K562 (cell line): ENCODE data around the gene PIK3C2G. TPM values are rescaled to one million over a fixed set of nuclear protein-coding genes. Genes with fewer than 3 reads are reported as not detected.

Experiments used
- ATAC-seq: fragments of 200-7000 bp; cut with Tn5 transposase; 3 replicates; pipeline ENCODE4 v1.9.1; 2020; ENCODE audit warnings: moderate library complexity
- BruUV-seq: library from RNA; stranded (reverse); fragments of 400-500 nt; replicated peaks from 2 replicates; lab custom pipeline; 2021; lab: Mats Ljungman, UMichigan
- CTCF ChIA-PET: fragments of 300-600 bp; formaldehyde crosslinking; extraction: SDS; loops from one replicate; lab custom pipeline; 2021; ENCODE audit warnings: low intra/inter-chr PET ratio; lab: Yijun Ruan, JAX
- POLR2A ChIA-PET: fragments of 300-600, 350-650 bp; sonication (Branson Sonifier 250); formaldehyde crosslinking; extraction: SDS; loops from one replicate; lab custom pipeline; 2021; ENCODE audit warnings: antibody characterized with exemption, inconsistent platforms; lab: Yijun Ruan, JAX
- DNase-seq, 4 experiments: peaks; one replicate each; pipeline versions ENCODE4 v3.0.0 to v3.0.0-alpha.2; 2011 to 2018; ENCODE audit warnings: low spot score in 3 of 4, mixed read lengths in 3 of 4; ENCODE audit errors: extremely low read depth in 1 of 4
- FAIRE-seq: peaks from 2 replicates; lab custom pipeline; 2011; peaks lifted over from hg19 to GRCh38; lab: Jason Lieb, UNC
- H2AFZ ChIP-seq: 2 replicates; pipeline ENCODE4 v1.6.0; 2011; ENCODE audit warnings: low read depth, low read length, control low read depth, inconsistent platforms
- H3K27ac ChIP-seq: fragments of 200-600 bp; 3 replicates; pipeline ENCODE4 v1.8.0; 2011; ENCODE audit warnings: low read depth, mild to moderate bottlenecking, control low read depth, inconsistent platforms, low read length, moderate library complexity, mixed read lengths; ENCODE audit errors: extremely low read depth
- H3K27me3 ChIP-seq, 2 experiments: fragments of 300-600 bp in 1 of 2; 2 replicates in 1 of 2; 3 replicates in 1 of 2; pipeline versions ENCODE4 v1.6.0 to v1.8.0; 2011; ENCODE audit warnings: inconsistent platforms in 2 of 2, low read length in 2 of 2, mild to moderate bottlenecking in 1 of 2, mixed read lengths in 1 of 2, moderate library complexity in 1 of 2; ENCODE audit not compliant: control insufficient read depth in 2 of 2, insufficient read depth in 2 of 2
- H3K36me3 ChIP-seq: fragments of 300-600 bp; 3 replicates; pipeline ENCODE4 v1.8.0; 2011; ENCODE audit warnings: mild to moderate bottlenecking, low read length, inconsistent platforms; ENCODE audit not compliant: control insufficient read depth, insufficient read depth
- H3K4me1 ChIP-seq, 2 experiments: fragments of 200-600 bp in 1 of 2; replicated peaks in 1 of 2; 2 replicates in 1 of 2; 3 replicates in 1 of 2; pipeline versions ENCODE4 v1.5.1 to v1.8.0; 2011; ENCODE audit warnings: inconsistent platforms in 2 of 2, low read length in 2 of 2, mild to moderate bottlenecking in 1 of 2, mixed read lengths in 1 of 2, moderate library complexity in 1 of 2; ENCODE audit not compliant: control insufficient read depth in 2 of 2, insufficient read depth in 2 of 2
- H3K4me2 ChIP-seq: 2 replicates; pipeline ENCODE4 v1.6.1; 2011; ENCODE audit warnings: low read length, control low read depth, inconsistent platforms, mixed read lengths; ENCODE audit not compliant: insufficient read depth
- H3K4me3 ChIP-seq: fragments of 200-600 bp; sonication (generic), shearing (Covaris generic); 2 replicates; pipeline ENCODE4 v1.5.1; 2016; ENCODE audit warnings: control low read depth, inconsistent platforms
- H3K79me2 ChIP-seq: fragments of 200-600 bp; 3 replicates; pipeline ENCODE4 v1.8.0; 2011; ENCODE audit warnings: low read length, inconsistent platforms; ENCODE audit not compliant: control insufficient read depth, insufficient read depth
- H3K9ac ChIP-seq, 2 experiments: 2 replicates each; pipeline versions ENCODE4 v1.6.0 to v1.6.1; 2011; ENCODE audit warnings: low read depth in 2 of 2, low read length in 2 of 2, control low read depth in 1 of 2, inconsistent platforms in 1 of 2, mild to moderate bottlenecking in 1 of 2, mixed read lengths in 1 of 2; ENCODE audit not compliant: insufficient read depth in 1 of 2
- H3K9me1 ChIP-seq: one replicate; pipeline ENCODE4 v1.6.0; 2011; ENCODE audit warnings: inconsistent platforms, mild to moderate bottlenecking, low read length, moderate library complexity; ENCODE audit not compliant: control insufficient read depth, insufficient read depth
- H3K9me3 ChIP-seq: replicated peaks from 2 replicates; pipeline ENCODE4 v1.5.1; 2011; ENCODE audit warnings: low read depth, low read length, inconsistent platforms; ENCODE audit not compliant: control insufficient read depth, insufficient read depth
- H4K20me1 ChIP-seq: replicated peaks from 2 replicates; pipeline ENCODE4 v1.6.1; 2011; ENCODE audit warnings: low read length, inconsistent platforms, mixed read lengths; ENCODE audit not compliant: control insufficient read depth, insufficient read depth
- BDP1 ChIP-seq: IDR thresholded peaks from 3 replicates; pipeline ENCODE4 v1.6.1; 2011; ENCODE audit not compliant: insufficient read length, insufficient read depth
- CEBPG ChIP-seq, 3 experiments: fragments of 200-800 bp in 1 of 3; sonication (Bioruptor generic) in 1 of 3; sonication (generic) in 1 of 3; formaldehyde crosslinking in 1 of 3; IDR thresholded peaks in 2 of 3; conservative IDR thresholded peaks in 1 of 3; 2 replicates each; pipeline versions ENCODE4 v1.6.1 to v1.8.0; 2016 to 2022; ENCODE audit warnings: missing compliant biosample characterization in 2 of 3, missing genetic modification characterization in 2 of 3, mild to moderate bottlenecking in 1 of 3, missing genetic modification reagents in 1 of 3
- CREM ChIP-seq: IDR thresholded peaks from 2 replicates; pipeline ENCODE4 v1.6.1; 2014; ENCODE audit warnings: antibody characterized with exemption, low read depth
- GATA2 ChIP-seq: sonication (generic); formaldehyde crosslinking; IDR thresholded peaks from 2 replicates; pipeline ENCODE4 v1.4.0; 2020; ENCODE audit warnings: mild to moderate bottlenecking, missing genetic modification reagents
- L3MBTL2 ChIP-seq: fragments of 450-650 bp; IDR thresholded peaks from 2 replicates; pipeline ENCODE4 v1.6.1; 2016; ENCODE audit warnings: mild to moderate bottlenecking, moderate library complexity
- MCM3 ChIP-seq: fragments of 450-650 bp; IDR thresholded peaks from 2 replicates; pipeline ENCODE4 v1.6.1; 2016
- MYNN ChIP-seq, 2 experiments: sonication (generic); formaldehyde crosslinking in 1 of 2; IDR thresholded peaks; 2 replicates each; pipeline versions ENCODE4 v1.5.0 to v1.6.1; 2016 to 2020; ENCODE audit warnings: antibody characterized with exemption in 1 of 2, missing genetic modification reagents in 1 of 2
- NFYB ChIP-seq: IDR thresholded peaks from 2 replicates; pipeline ENCODE4 v1.6.1; 2011; ENCODE audit warnings: mild to moderate bottlenecking, moderate library complexity; ENCODE audit not compliant: insufficient read length; ENCODE audit errors: extremely low read depth
- POLR2G ChIP-seq: fragments of 200-400 bp; formaldehyde crosslinking; IDR thresholded peaks from 2 replicates; pipeline ENCODE4 v1.6.1; 2017; ENCODE audit warnings: low read depth, mild to moderate bottlenecking, antibody characterized with exemption, low read length, moderate library complexity
- SMARCB1 ChIP-seq: IDR thresholded peaks from 2 replicates; pipeline ENCODE4 v1.6.1; 2011; ENCODE audit warnings: improper control_type of control experiment, low read depth; ENCODE audit not compliant: insufficient read length
- ZNF282 ChIP-seq: sonication (generic); formaldehyde crosslinking; IDR thresholded peaks from 2 replicates; pipeline ENCODE4 v1.8.1; 2023; ENCODE audit warnings: missing genetic modification reagents
- in situ Hi-C: fragments of 300-500 bp; cut with MboI; formaldehyde crosslinking; loops from 4 replicates; pipeline ENCODE4 v1.15.0; 2018; ENCODE audit warnings: inconsistent platforms, mixed read lengths
- intact Hi-C: fragments of 100-400 bp; cut with micrococcal nuclease; formaldehyde crosslinking; loops from 2 replicates; pipeline ENCODE4 v1.14.2; 2022
- polyA plus RNA-seq, 8 experiments: library from polyadenylated mRNA; depleted of rRNA in 4 of 8; stranded (reverse) in 5 of 8; unstranded in 3 of 8; fragments of >200 nt; fragmentation: Nextera tagmentation in 2 of 8; fragmentation: Illumina TruSeq in 1 of 8; extraction: Ambion mirVana in 2 of 8; extraction: Trizol in 1 of 8; gene quantifications; 2 replicates each; pipeline versions ENCODE4 v1.2.1 to v1.2.3, GENCODE V29; 2011 to 2014; ENCODE audit warnings: inconsistent platforms in 1 of 8, missing spikeins in 1 of 8
- total RNA-seq, 7 experiments: library from RNA; depleted of rRNA in 6 of 7; stranded (reverse); fragments of >200 nt in 6 of 7; fragmentation: Illumina TruSeq in 2 of 7; extraction: Trizol in 2 of 7; gene quantifications; 2 replicates each; pipeline versions ENCODE4 v1.2.1 to v1.2.3, GENCODE V29; 2011 to 2021; ENCODE audit warnings: low replicate concordance in 1 of 7
- TF ChIP-seq, protein P1 (sequence below): sonication (generic); formaldehyde crosslinking; IDR thresholded peaks from 2 replicates; pipeline ENCODE4 v1.8.1; 2023; ENCODE audit warnings: mild to moderate bottlenecking, missing genetic modification reagents
- TF ChIP-seq, protein P2 (sequence below): sonication (generic); formaldehyde crosslinking; IDR thresholded peaks from 2 replicates; pipeline ENCODE4 v1.8.1; 2023; ENCODE audit warnings: mild to moderate bottlenecking, missing genetic modification reagents
- TF ChIP-seq, protein P3 (sequence below): fragments of 150-350 bp; IDR thresholded peaks from 2 replicates; pipeline ENCODE4 v1.6.1; 2014; ENCODE audit warnings: low read depth, mild to moderate bottlenecking, low read length, borderline replicate concordance

PIK3C2G gene
- total and polyA plus RNA-seq, 9 of the 15 experiments (the other 6 are each of a cell fraction or from before 2014, with no cell fraction given) = not detected

DNA sequence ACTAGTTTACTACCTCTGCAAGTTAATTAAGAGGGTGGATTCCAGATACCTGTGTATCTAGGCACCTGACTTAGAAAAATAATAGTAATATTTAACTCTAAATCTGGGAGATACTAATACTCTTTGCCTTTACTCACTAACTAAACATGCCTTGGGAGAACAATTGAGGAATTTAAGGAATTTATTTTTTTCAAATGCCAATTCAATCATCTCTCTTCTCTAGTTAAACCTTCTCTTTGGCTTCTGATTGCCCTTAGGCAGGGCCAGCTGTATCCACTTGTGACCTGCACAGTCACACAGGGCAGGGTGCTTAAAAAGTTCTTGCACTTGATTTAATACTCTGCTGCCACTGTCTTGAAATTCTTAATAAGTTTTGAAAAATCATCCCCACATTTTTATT is 334.1 kb downstream of the PIK3C2G start:
- ATAC-seq (no peak), FAIRE-seq (no peak), DNase-seq (no peak)
- BruUV-seq = no TSS peak
- H3K79me2 ChIP-seq = no peaks in the 10 kb centered on the region
- no peak overlapping the region for H3K4me2 ChIP-seq
- no peaks in the 10 kb centered on the region for H4K20me1 ChIP-seq
- H3K4me3 ChIP-seq = no peak overlapping the region
- ChIA-PET POLR2A (no interaction called here), CTCF (no interaction called here)
- no peaks in the 10 kb centered on the region for H3K9me3 ChIP-seq
- no peak overlapping the region for H2AFZ ChIP-seq
- no peaks in the 10 kb centered on the region for H3K4me1 ChIP-seq
- intact Hi-C loops = no loop called here
- no peak overlapping the region for H3K9ac ChIP-seq
- in situ Hi-C loops = no loop called here
- H3K36me3 ChIP-seq = no peaks in the 10 kb centered on the region
- no peaks in the 10 kb centered on the region for H3K9me1 ChIP-seq
- no peaks in the 10 kb centered on the region for H3K27me3 ChIP-seq
- H3K27ac ChIP-seq = no peak overlapping the region
- TF ChIP-seq ZNF282 (CRISPR knock-in tag) = no peak
- TF ChIP-seq CREM = no peak
- no peak for TF ChIP-seq BDP1
- no peak for TF ChIP-seq GATA2
- TF ChIP-seq SMARCB1 = no peak
- TF ChIP-seq, protein P1, sequence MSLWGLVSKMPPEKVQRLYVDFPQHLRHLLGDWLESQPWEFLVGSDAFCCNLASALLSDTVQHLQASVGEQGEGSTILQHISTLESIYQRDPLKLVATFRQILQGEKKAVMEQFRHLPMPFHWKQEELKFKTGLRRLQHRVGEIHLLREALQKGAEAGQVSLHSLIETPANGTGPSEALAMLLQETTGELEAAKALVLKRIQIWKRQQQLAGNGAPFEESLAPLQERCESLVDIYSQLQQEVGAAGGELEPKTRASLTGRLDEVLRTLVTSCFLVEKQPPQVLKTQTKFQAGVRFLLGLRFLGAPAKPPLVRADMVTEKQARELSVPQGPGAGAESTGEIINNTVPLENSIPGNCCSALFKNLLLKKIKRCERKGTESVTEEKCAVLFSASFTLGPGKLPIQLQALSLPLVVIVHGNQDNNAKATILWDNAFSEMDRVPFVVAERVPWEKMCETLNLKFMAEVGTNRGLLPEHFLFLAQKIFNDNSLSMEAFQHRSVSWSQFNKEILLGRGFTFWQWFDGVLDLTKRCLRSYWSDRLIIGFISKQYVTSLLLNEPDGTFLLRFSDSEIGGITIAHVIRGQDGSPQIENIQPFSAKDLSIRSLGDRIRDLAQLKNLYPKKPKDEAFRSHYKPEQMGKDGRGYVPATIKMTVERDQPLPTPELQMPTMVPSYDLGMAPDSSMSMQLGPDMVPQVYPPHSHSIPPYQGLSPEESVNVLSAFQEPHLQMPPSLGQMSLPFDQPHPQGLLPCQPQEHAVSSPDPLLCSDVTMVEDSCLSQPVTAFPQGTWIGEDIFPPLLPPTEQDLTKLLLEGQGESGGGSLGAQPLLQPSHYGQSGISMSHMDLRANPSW = no peak
- TF ChIP-seq CEBPG (CRISPR knock-in tag; IDR thresholded peaks at IDR 0.05) = no peak
- TF ChIP-seq CEBPG (tag; conservative IDR thresholded peaks at IDR 0.05 in 1 of 2, IDR thresholded peaks at IDR 0.05 in 1 of 2) = no peak
- TF ChIP-seq MCM3 = no peak
- TF ChIP-seq, protein P2, sequence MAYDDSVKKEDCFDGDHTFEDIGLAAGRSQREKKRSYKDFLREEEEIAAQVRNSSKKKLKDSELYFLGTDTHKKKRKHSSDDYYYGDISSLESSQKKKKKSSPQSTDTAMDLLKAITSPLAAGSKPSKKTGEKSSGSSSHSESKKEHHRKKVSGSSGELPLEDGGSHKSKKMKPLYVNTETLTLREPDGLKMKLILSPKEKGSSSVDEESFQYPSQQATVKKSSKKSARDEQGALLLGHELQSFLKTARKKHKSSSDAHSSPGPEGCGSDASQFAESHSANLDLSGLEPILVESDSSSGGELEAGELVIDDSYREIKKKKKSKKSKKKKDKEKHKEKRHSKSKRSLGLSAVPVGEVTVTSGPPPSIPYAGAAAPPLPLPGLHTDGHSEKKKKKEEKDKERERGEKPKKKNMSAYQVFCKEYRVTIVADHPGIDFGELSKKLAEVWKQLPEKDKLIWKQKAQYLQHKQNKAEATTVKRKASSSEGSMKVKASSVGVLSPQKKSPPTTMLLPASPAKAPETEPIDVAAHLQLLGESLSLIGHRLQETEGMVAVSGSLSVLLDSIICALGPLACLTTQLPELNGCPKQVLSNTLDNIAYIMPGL (CRISPR knock-in tag) = no peak
- TF ChIP-seq MYNN (IDR thresholded peaks at IDR 0.05) = no peak
- no peak for TF ChIP-seq MYNN (CRISPR knock-in tag; IDR thresholded peaks at IDR 0.05)
- TF ChIP-seq, protein P3, sequence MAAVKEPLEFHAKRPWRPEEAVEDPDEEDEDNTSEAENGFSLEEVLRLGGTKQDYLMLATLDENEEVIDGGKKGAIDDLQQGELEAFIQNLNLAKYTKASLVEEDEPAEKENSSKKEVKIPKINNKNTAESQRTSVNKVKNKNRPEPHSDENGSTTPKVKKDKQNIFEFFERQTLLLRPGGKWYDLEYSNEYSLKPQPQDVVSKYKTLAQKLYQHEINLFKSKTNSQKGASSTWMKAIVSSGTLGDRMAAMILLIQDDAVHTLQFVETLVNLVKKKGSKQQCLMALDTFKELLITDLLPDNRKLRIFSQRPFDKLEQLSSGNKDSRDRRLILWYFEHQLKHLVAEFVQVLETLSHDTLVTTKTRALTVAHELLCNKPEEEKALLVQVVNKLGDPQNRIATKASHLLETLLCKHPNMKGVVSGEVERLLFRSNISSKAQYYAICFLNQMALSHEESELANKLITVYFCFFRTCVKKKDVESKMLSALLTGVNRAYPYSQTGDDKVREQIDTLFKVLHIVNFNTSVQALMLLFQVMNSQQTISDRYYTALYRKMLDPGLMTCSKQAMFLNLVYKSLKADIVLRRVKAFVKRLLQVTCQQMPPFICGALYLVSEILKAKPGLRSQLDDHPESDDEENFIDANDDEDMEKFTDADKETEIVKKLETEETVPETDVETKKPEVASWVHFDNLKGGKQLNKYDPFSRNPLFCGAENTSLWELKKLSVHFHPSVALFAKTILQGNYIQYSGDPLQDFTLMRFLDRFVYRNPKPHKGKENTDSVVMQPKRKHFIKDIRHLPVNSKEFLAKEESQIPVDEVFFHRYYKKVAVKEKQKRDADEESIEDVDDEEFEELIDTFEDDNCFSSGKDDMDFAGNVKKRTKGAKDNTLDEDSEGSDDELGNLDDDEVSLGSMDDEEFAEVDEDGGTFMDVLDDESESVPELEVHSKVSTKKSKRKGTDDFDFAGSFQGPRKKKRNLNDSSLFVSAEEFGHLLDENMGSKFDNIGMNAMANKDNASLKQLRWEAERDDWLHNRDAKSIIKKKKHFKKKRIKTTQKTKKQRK = no peak
- TF ChIP-seq NFYB = no peak
- TF ChIP-seq L3MBTL2 = no peak
- no peak for TF ChIP-seq POLR2G
